CD4-positive, CD25-positive, alpha-beta regulatory T cell (primary cell): ENCODE data around the gene CHAT. TPM values are rescaled to one million over a fixed set of nuclear protein-coding genes. Genes with fewer than 3 reads are reported as not detected.

ENCODE experiments used
- ATAC-seq, 2 donors: fragments of 150-1000 bp; cut with Tn5 transposase; one replicate each; pipeline ENCODE4 v1.10.0; 2021; ENCODE audit warnings: low read depth in 2 of 2, moderate number of reproducible peaks in 2 of 2, moderate library complexity in 1 of 2
- DNase-seq, 3 donors: peaks; one replicate each; pipeline versions ENCODE4 v3.0.0 to v3.0.0-alpha.2; 2012 to 2022; ENCODE audit warnings: mixed read lengths in 1 of 3
- H3K27ac ChIP-seq: one replicate; pipeline ENCODE4 v1.7.0; 2013; ENCODE audit warnings: mild to moderate bottlenecking, low read length; ENCODE audit not compliant: insufficient read depth, poor library complexity, severe bottlenecking
- H3K27me3 ChIP-seq: one replicate; pipeline ENCODE4 v1.7.0; 2013; ENCODE audit warnings: low read length; ENCODE audit not compliant: control insufficient read depth, insufficient read depth
- H3K36me3 ChIP-seq: one replicate; pipeline ENCODE4 v1.7.0; 2013; ENCODE audit warnings: mild to moderate bottlenecking, low read length, moderate library complexity; ENCODE audit not compliant: control insufficient read depth, insufficient read depth
- H3K4me1 ChIP-seq: 2 replicates; pipeline ENCODE4 v1.7.0; 2013; ENCODE audit warnings: mild to moderate bottlenecking, low read length; ENCODE audit not compliant: insufficient read depth, control insufficient read depth, poor library complexity, severe bottlenecking
- H3K4me3 ChIP-seq: one replicate; pipeline ENCODE4 v1.7.0; 2013; ENCODE audit warnings: low read depth, mild to moderate bottlenecking, low read length, moderate library complexity
- H3K9me3 ChIP-seq, 2 experiments: 1 replicate in 1 of 2; 2 replicates in 1 of 2; pipeline ENCODE4 v1.7.0; 2013; ENCODE audit warnings: low read length in 2 of 2, mild to moderate bottlenecking in 1 of 2, moderate library complexity in 1 of 2; ENCODE audit not compliant: control insufficient read depth in 2 of 2
- H3K27ac Mint-ChIP-seq, 3 donors: one replicate each; pipeline ENCODE4 v1.8.0; 2020 to 2022; ENCODE audit warnings: mild to moderate bottlenecking in 3 of 3, mixed read lengths in 3 of 3, moderate library complexity in 2 of 3
- H3K27me3 Mint-ChIP-seq: one replicate; pipeline ENCODE4 v1.8.0; 2022; ENCODE audit warnings: mild to moderate bottlenecking, mixed read lengths
- H3K36me3 Mint-ChIP-seq: one replicate; pipeline ENCODE4 v1.8.0; 2020; ENCODE audit warnings: mixed read lengths
- H3K4me1 Mint-ChIP-seq, 4 donors: one replicate each; pipeline ENCODE4 v1.8.0; 2020 to 2022; ENCODE audit warnings: mixed read lengths in 4 of 4, mild to moderate bottlenecking in 1 of 4
- H3K4me3 Mint-ChIP-seq, 4 donors: one replicate each; pipeline ENCODE4 v1.8.0; 2020 to 2022; ENCODE audit warnings: mild to moderate bottlenecking in 4 of 4, mixed read lengths in 4 of 4, moderate library complexity in 3 of 4
- H3K9me3 Mint-ChIP-seq, 7 donors: one replicate each; pipeline ENCODE4 v1.8.0; 2020 to 2022; ENCODE audit warnings: mixed read lengths in 7 of 7, mild to moderate bottlenecking in 3 of 7, moderate library complexity in 2 of 7
- polyA plus RNA-seq, 4 donors: library from polyadenylated mRNA; unstranded; fragments of 300-500 nt; fragmentation: Illumina TruSeq; gene quantifications; one replicate each; pipeline ENCODE4 v1.2.3, GENCODE V29; 2021
- total RNA-seq: library from RNA; stranded (reverse); gene quantifications from one replicate; pipeline ENCODE4 v1.2.3, GENCODE V29; 2022

Gene CHAT
- total and polyA plus RNA-seq, 5 donors from 2014 or later, result not detected

- H3K4me3 ChIP-seq, result no peak overlapping the region
- H3K4me1 Mint-ChIP-seq, result peaks cover 0 to 3% (median 0%) of the 10 kb centered on the region in 4 donors
- H3K36me3 Mint-ChIP-seq, result no peaks in the 10 kb centered on the region
- H3K27ac ChIP-seq, result no peak overlapping the region
- peak overlapping the region in 1 of 3 donors; percentile 50 for H3K27ac Mint-ChIP-seq
- no peak for DNase-seq
- H3K4me1 ChIP-seq, result no peaks in the 10 kb centered on the region
- no peak for ATAC-seq
- no peaks in the 10 kb centered on the region for H3K9me3 Mint-ChIP-seq
- no peaks in the 10 kb centered on the region for H3K36me3 ChIP-seq
- no peak overlapping the region for H3K4me3 Mint-ChIP-seq
- no peaks in the 10 kb centered on the region for H3K9me3 ChIP-seq
- H3K27me3 ChIP-seq, result peaks cover 3% of the 10 kb centered on the region
- H3K27me3 Mint-ChIP-seq, result peaks cover 38% of the 10 kb centered on the region
Measured at GRCh38 chr10:49619613-49620012, 5.8 kb downstream of the CHAT start.

GRCh38 chr10:49620286-49620810 is 6.5 kb downstream of the CHAT start:
- Histone ChIP-seq H3K4me3 (no peak overlapping the region), H3K4me1 (no peaks in the 10 kb centered on the region), H3K27ac (no peak overlapping the region), H3K36me3 (no peaks in the 10 kb centered on the region), H3K27me3 (no peaks in the 10 kb centered on the region), H3K9me3 (no peaks in the 10 kb centered on the region)
- no peak overlapping the region for H3K4me3 Mint-ChIP-seq
- DNase-seq, result no peak
- no peak for ATAC-seq
- no peaks in the 10 kb centered on the region for H3K36me3 Mint-ChIP-seq
- peaks cover 0 to 1% (median 0%) of the 10 kb centered on the region in 7 donors for H3K9me3 Mint-ChIP-seq
- H3K27ac Mint-ChIP-seq, result no peak overlapping the region
- peaks cover 0 to 3% (median 0%) of the 10 kb centered on the region in 4 donors for H3K4me1 Mint-ChIP-seq
- peaks cover 33% of the 10 kb centered on the region for H3K27me3 Mint-ChIP-seq

- Histone ChIP-seq H3K4me1 (no peaks in the 10 kb centered on the region), H3K36me3 (no peaks in the 10 kb centered on the region), H3K27me3 (no peaks in the 10 kb centered on the region), H3K27ac (no peak overlapping the region), H3K9me3 (no peaks in the 10 kb centered on the region), H3K4me3 (no peak overlapping the region)
- peaks cover 0 to 1% (median 0%) of the 10 kb centered on the region in 7 donors for H3K9me3 Mint-ChIP-seq
- peaks cover 0 to under 1% (median 0%) of the 10 kb centered on the region in 4 donors for H3K4me1 Mint-ChIP-seq
- H3K27me3 Mint-ChIP-seq, result peaks cover 28% of the 10 kb centered on the region
- no peaks in the 10 kb centered on the region for H3K36me3 Mint-ChIP-seq
- H3K4me3 Mint-ChIP-seq, result no peak overlapping the region
- DNase-seq, result no peak
- no peak for ATAC-seq
- no peak overlapping the region for H3K27ac Mint-ChIP-seq
Measured at GRCh38 chr10:49620841-49621378, 7.1 kb downstream of the CHAT start.

GRCh38 chr10:49621561-49621960 is 7.7 kb downstream of the CHAT start:
- Histone ChIP-seq H3K27ac (no peak overlapping the region), H3K9me3 (no peaks in the 10 kb centered on the region), H3K36me3 (no peaks in the 10 kb centered on the region), H3K4me1 (no peaks in the 10 kb centered on the region), H3K27me3 (no peaks in the 10 kb centered on the region), H3K4me3 (no peak overlapping the region)
- no peak overlapping the region for H3K27ac Mint-ChIP-seq
- ATAC-seq (no peak), DNase-seq (no peak)
- no peaks in the 10 kb centered on the region for H3K36me3 Mint-ChIP-seq
- peaks cover 21% of the 10 kb centered on the region for H3K27me3 Mint-ChIP-seq
- H3K9me3 Mint-ChIP-seq, result peaks cover 0 to 1% (median 0%) of the 10 kb centered on the region in 7 donors
- H3K4me1 Mint-ChIP-seq, result no peaks in the 10 kb centered on the region
- H3K4me3 Mint-ChIP-seq, result no peak overlapping the region

- no peak overlapping the region for H3K4me3 ChIP-seq
- H3K9me3 Mint-ChIP-seq, result peaks cover 0 to 1% (median 0%) of the 10 kb centered on the region in 7 donors
- H3K36me3 ChIP-seq, result no peaks in the 10 kb centered on the region
- H3K27me3 ChIP-seq, result no peaks in the 10 kb centered on the region
- no peaks in the 10 kb centered on the region for H3K36me3 Mint-ChIP-seq
- no peak overlapping the region for H3K27ac ChIP-seq
- no peaks in the 10 kb centered on the region for H3K9me3 ChIP-seq
- no peak overlapping the region for H3K27ac Mint-ChIP-seq
- DNase-seq (no peak), ATAC-seq (no peak)
- H3K27me3 Mint-ChIP-seq, result peaks cover 13% of the 10 kb centered on the region
- H3K4me3 Mint-ChIP-seq, result no peak overlapping the region
- no peaks in the 10 kb centered on the region for H3K4me1 Mint-ChIP-seq
- H3K4me1 ChIP-seq, result no peaks in the 10 kb centered on the region
Measured at GRCh38 chr10:49622426-49623425, 8.9 kb downstream of the CHAT start.

- H3K27me3 ChIP-seq, result no peaks in the 10 kb centered on the region
- no peaks in the 10 kb centered on the region for H3K9me3 ChIP-seq
- Mint-ChIP-seq H3K27ac (no peak overlapping the region), H3K4me1 (no peaks in the 10 kb centered on the region), H3K9me3 (peaks cover 0 to 1% (median 0%) of the 10 kb centered on the region in 7 donors), H3K4me3 (no peak overlapping the region), H3K36me3 (no peaks in the 10 kb centered on the region), H3K27me3 (peaks cover under 1% of the 10 kb centered on the region)
- H3K36me3 ChIP-seq, result no peaks in the 10 kb centered on the region
- ATAC-seq, result no peak
- H3K4me3 ChIP-seq, result no peak overlapping the region
- H3K4me1 ChIP-seq, result no peaks in the 10 kb centered on the region
- no peak for DNase-seq
- H3K27ac ChIP-seq, result no peak overlapping the region
Measured at GRCh38 chr10:49624629-49625028, 10.8 kb downstream of the CHAT start.

- Histone ChIP-seq H3K4me3 (no peak overlapping the region), H3K27me3 (no peaks in the 10 kb centered on the region), H3K4me1 (no peaks in the 10 kb centered on the region), H3K36me3 (no peaks in the 10 kb centered on the region), H3K9me3 (no peaks in the 10 kb centered on the region), H3K27ac (no peak overlapping the region)
- Mint-ChIP-seq H3K4me3 (no peak overlapping the region), H3K27me3 (no peaks in the 10 kb centered on the region), H3K4me1 (no peaks in the 10 kb centered on the region), H3K27ac (no peak overlapping the region), H3K36me3 (no peaks in the 10 kb centered on the region), H3K9me3 (peaks cover 0 to 1% (median 0%) of the 10 kb centered on the region in 7 donors)
- ATAC-seq, result no peak
- DNase-seq, result no peak
Measured at GRCh38 chr10:49625411-49625810, 11.6 kb downstream of the CHAT start.
